ENCODE results near the gene FAM53B. TPM values are rescaled to one million over a fixed set of nuclear protein-coding genes. Genes with fewer than 3 reads are reported as not detected.

The FAM53B gene
- total and polyA plus RNA-seq, 2 experiments from 2014 or later = 2.1 to 10.1 TPM

GRCh38 chr10:124626759-124627380, 117.3 kb downstream of the FAM53B start:
- Histone ChIP-seq H2AFZ (no peak overlapping the region), H3K9me3 (ENCODE audit: low read depth) (no peaks in the 10 kb centered on the region), H3K4me2 (ENCODE audit: unreplicated experiment) (no peak overlapping the region), H3K4me1 (ENCODE audit: insufficient read depth) (no peaks in the 10 kb centered on the region), H3K9me2 (ENCODE audit: insufficient read depth) (no peaks in the 10 kb centered on the region), H3K79me2 (ENCODE audit: insufficient read depth) (no peaks in the 10 kb centered on the region), H3K36me3 (ENCODE audit: low read depth) (no peaks in the 10 kb centered on the region), H3K9ac (no peak overlapping the region), H3K27me3 (replicated peaks; ENCODE audit: insufficient read depth) (no peaks in the 10 kb centered on the region), H3K27ac (no peak overlapping the region), H3F3A (ENCODE audit: insufficient read depth) (no peaks in the 10 kb centered on the region), H4K20me1 (ENCODE audit: insufficient read depth) (no peaks in the 10 kb centered on the region), H3K4me3 (no peak overlapping the region)
- no peak for TF ChIP-seq EZH2 (IDR thresholded peaks at IDR 0.05; ENCODE audit: insufficient read depth, poor library complexity, severe bottlenecking)
- no peak for TF ChIP-seq EZH2phosphoT487 (IDR thresholded peaks at IDR 0.05; ENCODE audit: insufficient read depth, low read depth)
- 82 to 91% methylated on average over 12 to 13 of the region's 13 CpGs for WGBS, 2 experiments (ENCODE audit: low coverage in 1 of 2, low lambda C conversion rate in 2 of 2, missing lambda C conversion rate in 2 of 2)
- DNase-seq = no peak
- in situ Hi-C loops (cut with MboI) = no loop called here

- WGBS, 2 experiments (ENCODE audit: low coverage in 1 of 2, low lambda C conversion rate in 2 of 2, missing lambda C conversion rate in 2 of 2) = 91 to 92% methylated on average over 21 to 23 of the region's 23 CpGs
- no peak overlapping the region for H2AFZ ChIP-seq
- no peak overlapping the region for H3K9ac ChIP-seq
- no peak for TF ChIP-seq EZH2 (IDR thresholded peaks at IDR 0.05; ENCODE audit: insufficient read depth, poor library complexity, severe bottlenecking)
- no peak for TF ChIP-seq EZH2phosphoT487 (IDR thresholded peaks at IDR 0.05; ENCODE audit: insufficient read depth, low read depth)
- DNase-seq = no peak
- no peaks in the 10 kb centered on the region for H3K9me3 ChIP-seq (ENCODE audit: low read depth)
- no peak overlapping the region for H3K4me3 ChIP-seq
- H3K9me2 ChIP-seq (ENCODE audit: insufficient read depth) = no peaks in the 10 kb centered on the region
- H3K4me2 ChIP-seq (ENCODE audit: unreplicated experiment) = no peak overlapping the region
- H3K4me1 ChIP-seq (ENCODE audit: insufficient read depth) = no peaks in the 10 kb centered on the region
- no peaks in the 10 kb centered on the region for H3K79me2 ChIP-seq (ENCODE audit: insufficient read depth)
- H3K27ac ChIP-seq = no peak overlapping the region
- no peaks in the 10 kb centered on the region for H3K27me3 ChIP-seq (replicated peaks; ENCODE audit: insufficient read depth)
- H4K20me1 ChIP-seq (ENCODE audit: insufficient read depth) = no peaks in the 10 kb centered on the region
- no peaks in the 10 kb centered on the region for H3F3A ChIP-seq (ENCODE audit: insufficient read depth)
- H3K36me3 ChIP-seq (ENCODE audit: low read depth) = no peaks in the 10 kb centered on the region
- in situ Hi-C loops (cut with MboI) = no loop called here
Measured at GRCh38 chr10:124625831-124626238, 118.3 kb downstream of the FAM53B start.

GRCh38 chr10:124624895-124625294, 119.3 kb downstream of the FAM53B start:
- H3K4me1 ChIP-seq (ENCODE audit: insufficient read depth) = no peaks in the 10 kb centered on the region
- no peaks in the 10 kb centered on the region for H3K79me2 ChIP-seq (ENCODE audit: insufficient read depth)
- no peak overlapping the region for H2AFZ ChIP-seq
- H4K20me1 ChIP-seq (ENCODE audit: insufficient read depth) = no peaks in the 10 kb centered on the region
- H3K9me3 ChIP-seq (ENCODE audit: low read depth) = no peaks in the 10 kb centered on the region
- H3K4me2 ChIP-seq (ENCODE audit: unreplicated experiment) = no peak overlapping the region
- DNase-seq = no peak
- H3K4me3 ChIP-seq = no peak overlapping the region
- H3K9ac ChIP-seq = no peak overlapping the region
- H3K27me3 ChIP-seq (replicated peaks; ENCODE audit: insufficient read depth) = no peaks in the 10 kb centered on the region
- no peaks in the 10 kb centered on the region for H3K9me2 ChIP-seq (ENCODE audit: insufficient read depth)
- H3K27ac ChIP-seq = no peak overlapping the region
- in situ Hi-C loops (cut with MboI) = no loop called here
- no peaks in the 10 kb centered on the region for H3K36me3 ChIP-seq (ENCODE audit: low read depth)
- H3F3A ChIP-seq (ENCODE audit: insufficient read depth) = no peaks in the 10 kb centered on the region
- 90 to 92% methylated on average over 16 of the region's 16 CpGs for WGBS, 2 experiments (ENCODE audit: low coverage in 1 of 2, low lambda C conversion rate in 2 of 2, missing lambda C conversion rate in 2 of 2)
- no peak for TF ChIP-seq EZH2phosphoT487 (IDR thresholded peaks at IDR 0.05; ENCODE audit: insufficient read depth, low read depth)
- no peak for TF ChIP-seq EZH2 (IDR thresholded peaks at IDR 0.05; ENCODE audit: insufficient read depth, poor library complexity, severe bottlenecking)

DNA sequence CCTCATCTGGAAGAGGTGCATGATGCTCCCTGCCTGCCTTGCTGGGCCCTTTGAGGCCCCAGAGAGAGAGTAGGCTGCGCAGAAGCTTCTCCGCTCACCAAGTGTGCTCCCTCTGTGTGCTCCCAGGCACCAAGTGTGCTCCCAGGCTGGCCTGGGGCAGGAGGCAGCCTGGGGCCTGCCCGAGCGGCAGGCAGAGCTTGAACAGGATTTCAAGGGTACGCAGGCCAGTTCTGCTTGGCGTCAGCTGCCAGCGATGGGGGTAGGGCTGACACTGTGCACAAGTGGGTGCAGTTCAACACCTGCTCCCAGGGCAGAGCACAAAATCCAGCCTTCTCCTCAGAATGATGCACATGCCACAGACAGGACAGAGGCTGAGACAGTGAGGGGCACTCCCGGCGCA, 119.7 kb downstream of the FAM53B start:
- H3K27ac ChIP-seq = no peak overlapping the region
- H4K20me1 ChIP-seq (ENCODE audit: insufficient read depth) = no peaks in the 10 kb centered on the region

More for the DNA sequence above, 119.7 kb downstream of the FAM53B start:
- Histone ChIP-seq H3K79me2 (ENCODE audit: insufficient read depth) (no peaks in the 10 kb centered on the region), H3F3A (ENCODE audit: insufficient read depth) (no peaks in the 10 kb centered on the region), H3K9ac (no peak overlapping the region), H3K4me1 (ENCODE audit: insufficient read depth) (no peaks in the 10 kb centered on the region), H3K9me3 (ENCODE audit: low read depth) (no peaks in the 10 kb centered on the region), H3K36me3 (ENCODE audit: low read depth) (no peaks in the 10 kb centered on the region), H3K9me2 (ENCODE audit: insufficient read depth) (no peaks in the 10 kb centered on the region), H3K27me3 (replicated peaks; ENCODE audit: insufficient read depth) (no peaks in the 10 kb centered on the region), H3K4me2 (ENCODE audit: unreplicated experiment) (no peak overlapping the region), H2AFZ (no peak overlapping the region), H3K4me3 (no peak overlapping the region)
- no peak for DNase-seq
- TF ChIP-seq EZH2 (IDR thresholded peaks at IDR 0.05; ENCODE audit: insufficient read depth, poor library complexity, severe bottlenecking) (no peak), EZH2phosphoT487 (IDR thresholded peaks at IDR 0.05; ENCODE audit: insufficient read depth, low read depth) (no peak)
- 94% methylated on average over 9 of the region's 9 CpGs for WGBS, 2 experiments (ENCODE audit: low coverage in 1 of 2, low lambda C conversion rate in 2 of 2, missing lambda C conversion rate in 2 of 2)
- in situ Hi-C loops (cut with MboI) = no loop called here
